ENCODE measurements around the gene NXPH1. TPM values are rescaled to one million over a fixed set of nuclear protein-coding genes. Genes with fewer than 3 reads are reported as not detected.

Gene NXPH1
- total RNA-seq, 4 donors from 2014 or later: not detected

DNA sequence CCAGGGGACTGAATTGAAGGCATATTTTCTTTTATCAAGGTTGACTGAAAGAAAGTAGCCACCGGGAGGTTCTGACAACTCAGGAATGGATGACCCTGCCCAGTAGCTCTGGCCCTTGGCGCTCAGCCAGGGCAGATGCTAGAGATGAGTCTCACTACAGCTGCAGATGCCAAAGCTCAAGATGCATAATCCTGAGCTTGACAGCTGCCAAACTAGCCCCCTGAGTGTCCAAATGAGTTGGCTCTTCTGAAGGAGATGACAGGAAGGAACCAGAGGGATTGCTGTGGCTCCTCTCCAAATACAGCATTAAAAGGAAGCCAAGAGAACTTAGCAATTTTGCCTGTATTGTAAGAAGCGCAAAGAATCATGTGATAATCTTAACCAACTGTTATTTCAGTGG, 78.4 kb downstream of the NXPH1 start:
- H3K4me3 ChIP-seq: no peak overlapping the region
- DNase-seq: no peak
- H3K4me1 ChIP-seq: no peaks in the 10 kb centered on the region
- intact Hi-C loops (cut with DNase I): no loop called here
- no peaks in the 10 kb centered on the region for H3K27me3 ChIP-seq
- no peaks in the 10 kb centered on the region for H3K36me3 ChIP-seq
- no peak for TF ChIP-seq CTCF (IDR thresholded peaks at IDR 0.05)
- TF ChIP-seq POLR2A (IDR thresholded peaks at IDR 0.05): no peak
- WGBS, 2 donors: 42 to 63% methylated on average over 3 of the region's 3 CpGs
- no peaks in the 10 kb centered on the region for H3K9me3 ChIP-seq
- no peak overlapping the region for H3K27ac ChIP-seq

DNA sequence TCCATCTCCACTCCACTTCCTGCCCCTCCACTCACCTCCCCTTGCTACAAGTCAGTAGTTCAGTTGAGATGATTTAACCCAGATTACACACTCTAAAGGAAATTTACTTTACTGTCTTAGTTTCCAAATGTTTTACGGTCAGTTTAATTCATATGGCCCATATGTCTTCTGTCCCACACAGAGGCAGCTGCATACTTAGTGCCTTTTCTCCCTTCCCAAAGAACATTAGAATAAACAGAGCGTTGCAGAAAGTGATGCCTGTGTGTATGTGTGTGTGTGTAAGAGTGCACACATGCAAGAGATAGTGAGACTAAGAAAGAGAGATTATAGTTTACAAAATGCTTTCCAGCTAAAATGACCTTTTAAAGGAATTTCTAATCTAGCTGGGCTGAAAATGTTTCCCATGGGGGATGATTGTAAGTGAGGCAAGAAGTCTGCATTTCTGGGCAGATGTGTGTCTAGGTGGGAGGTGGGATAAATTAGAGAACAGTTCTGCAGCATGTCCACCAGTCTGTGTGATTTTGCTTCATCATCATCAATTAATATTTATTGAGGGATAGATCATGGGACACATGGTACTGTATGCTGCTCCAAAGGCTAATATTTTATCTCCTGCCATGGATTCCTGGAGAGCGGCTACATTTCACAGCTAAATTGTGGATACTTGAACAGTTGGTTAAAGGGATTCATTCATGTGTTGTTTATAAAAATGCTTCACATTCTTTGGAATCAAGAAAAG, 81.5 kb downstream of the NXPH1 start:
- Histone ChIP-seq H3K27ac (no peak overlapping the region), H3K9me3 (no peaks in the 10 kb centered on the region), H3K27me3 (no peaks in the 10 kb centered on the region), H3K4me3 (no peak overlapping the region), H3K4me1 (no peaks in the 10 kb centered on the region), H3K36me3 (no peaks in the 10 kb centered on the region)
- DNase-seq: no peak
- TF ChIP-seq POLR2A (IDR thresholded peaks at IDR 0.05) (no peak), CTCF (IDR thresholded peaks at IDR 0.05) (no peak)
- WGBS, 2 donors: 38 to 39% methylated on average over 3 of the region's 3 CpGs
- intact Hi-C loops (cut with DNase I): no loop called here

GRCh38 chr7:8515640-8516185, 82.3 kb downstream of the NXPH1 start:
- Histone ChIP-seq H3K4me3 (no peak overlapping the region), H3K4me1 (no peaks in the 10 kb centered on the region), H3K27me3 (no peaks in the 10 kb centered on the region), H3K36me3 (no peaks in the 10 kb centered on the region), H3K9me3 (no peaks in the 10 kb centered on the region), H3K27ac (no peak overlapping the region)
- no peak for TF ChIP-seq POLR2A (IDR thresholded peaks at IDR 0.05)
- TF ChIP-seq CTCF (IDR thresholded peaks at IDR 0.05): no peak
- 55 to 57% methylated on average over 5 of the region's 5 CpGs for WGBS, 2 donors
- no peak for DNase-seq
- intact Hi-C loops (cut with DNase I): no loop called here

DNA sequence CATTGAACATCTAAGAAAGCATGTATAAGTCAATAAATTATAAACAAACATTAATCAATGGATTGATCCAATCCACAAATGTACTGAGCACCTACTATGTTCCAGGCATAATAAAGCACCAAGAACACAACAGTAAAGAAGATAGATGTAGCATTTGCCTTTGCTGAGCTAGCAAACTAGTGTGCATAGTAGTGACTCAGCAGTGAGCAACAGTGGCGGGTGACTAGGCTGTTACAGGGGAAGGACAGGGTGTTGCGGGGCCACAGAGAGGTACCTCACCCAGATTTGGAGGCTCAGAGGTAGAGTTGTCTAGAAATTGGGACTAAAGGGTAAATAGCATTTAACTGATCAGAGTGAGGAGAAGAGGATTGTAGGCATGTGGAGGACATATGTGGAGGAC, 83.6 kb downstream of the NXPH1 start:
- 86 to 91% methylated on average over 2 of the region's 2 CpGs for WGBS, 2 donors
- Histone ChIP-seq H3K4me1 (no peaks in the 10 kb centered on the region), H3K9me3 (no peaks in the 10 kb centered on the region), H3K36me3 (no peaks in the 10 kb centered on the region), H3K27me3 (no peaks in the 10 kb centered on the region), H3K27ac (no peak overlapping the region), H3K4me3 (no peak overlapping the region)
- TF ChIP-seq CTCF (IDR thresholded peaks at IDR 0.05): no peak
- TF ChIP-seq POLR2A (IDR thresholded peaks at IDR 0.05): no peak
- no peak for DNase-seq
- intact Hi-C loops (cut with DNase I): no loop called here

DNA sequence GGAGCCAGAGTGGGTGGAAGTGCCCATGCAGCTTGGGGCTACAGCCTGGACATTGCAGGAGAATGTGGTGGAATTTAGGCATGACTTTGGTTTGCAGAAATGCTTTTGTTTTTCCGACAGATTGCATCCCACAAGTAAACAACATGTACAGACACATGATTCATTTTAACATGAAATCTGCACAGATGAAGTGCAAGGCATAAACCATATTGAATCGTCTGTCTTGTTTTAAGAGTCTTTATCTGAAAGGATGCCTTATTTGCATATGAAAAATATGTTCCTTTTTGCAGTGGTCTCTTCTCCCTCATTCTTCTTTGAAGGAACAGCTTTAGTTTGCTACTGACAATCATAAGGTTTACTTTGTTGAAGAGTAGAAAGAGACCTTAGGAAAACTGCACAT, 94.9 kb downstream of the NXPH1 start:
- WGBS, 2 donors: 61 to 63% methylated on average over 2 of the region's 2 CpGs
- intact Hi-C loops (cut with DNase I): no loop called here
- no peaks in the 10 kb centered on the region for H3K27me3 ChIP-seq
- no peak overlapping the region for H3K4me3 ChIP-seq
- TF ChIP-seq CTCF (IDR thresholded peaks at IDR 0.05): no peak
- no peak for TF ChIP-seq POLR2A (IDR thresholded peaks at IDR 0.05)
- H3K4me1 ChIP-seq: no peaks in the 10 kb centered on the region
- H3K36me3 ChIP-seq: no peaks in the 10 kb centered on the region
- peaks cover 0 to 15% (median 0%) of the 10 kb centered on the region in 3 donors for H3K9me3 ChIP-seq
- no peak for DNase-seq
- H3K27ac ChIP-seq: no peak overlapping the region
